CD4-positive, alpha-beta T cell treated with Interleukin-15 for 1 hour (primary cell): Measurements from ENCODE around the gene TSPAN11.

Experiments used
- DNase-seq: peaks from one replicate; pipeline ENCODE4 v3.0.0-alpha.2; 2020

TSPAN11 gene

GRCh38 chr12:30982413-30982812, 55.9 kb downstream of the TSPAN11 start:
- DNase-seq, result no peak

- DNase-seq, result no peak
Measured at GRCh38 chr12:30985814-30986452, 59.4 kb downstream of the TSPAN11 start.

GRCh38 chr12:30988086-30988485, 61.5 kb downstream of the TSPAN11 start:
- no peak for DNase-seq

GRCh38 chr12:30988646-30989286, 62.2 kb downstream of the TSPAN11 start:
- no peak for DNase-seq

GRCh38 chr12:30989754-30990153, 63.2 kb downstream of the TSPAN11 start:
- DNase-seq, result no peak

GRCh38 chr12:30990316-30990715, 63.8 kb downstream of the TSPAN11 start:
- DNase-seq, result no peak

GRCh38 chr12:30990776-30991175, 64.2 kb downstream of the TSPAN11 start:
- DNase-seq, result no peak

GRCh38 chr12:30991466-30991865, 64.9 kb downstream of the TSPAN11 start:
- no peak for DNase-seq

- DNase-seq, result no peak
Measured at GRCh38 chr12:30992381-30992780, 65.8 kb downstream of the TSPAN11 start.

- no peak for DNase-seq
Measured at GRCh38 chr12:30993766-30994165, 67.2 kb downstream of the TSPAN11 start.

GRCh38 chr12:30994274-30994673, 67.7 kb downstream of the TSPAN11 start:
- DNase-seq, result no peak

GRCh38 chr12:30996255-30996654, 69.7 kb downstream of the TSPAN11 start:
- DNase-seq, result no peak

- DNase-seq, result no peak
Measured at GRCh38 chr12:30996752-30997151, 70.2 kb downstream of the TSPAN11 start.

- no peak for DNase-seq
Measured at GRCh38 chr12:30997685-30998440, 71.3 kb downstream of the TSPAN11 start.

- no peak for DNase-seq
Measured at GRCh38 chr12:30999011-30999410, 72.5 kb downstream of the TSPAN11 start.

- no peak for DNase-seq
Measured at GRCh38 chr12:30999723-31000122, 73.2 kb downstream of the TSPAN11 start.

- no peak for DNase-seq
Measured at GRCh38 chr12:31000751-31001150, 74.2 kb downstream of the TSPAN11 start.

- DNase-seq, result peak; percentile 2
Measured at GRCh38 chr12:31001581-31002360, 75.2 kb downstream of the TSPAN11 start.

GRCh38 chr12:31002361-31002725, 75.8 kb downstream of the TSPAN11 start:
- peak; percentile 10 for DNase-seq

- DNase-seq, result peak; percentile 11
Measured at GRCh38 chr12:31002999-31003398, 76.5 kb downstream of the TSPAN11 start.

GRCh38 chr12:31003861-31004640, 77.5 kb downstream of the TSPAN11 start:
- peak; percentile 14 for DNase-seq

GRCh38 chr12:31004666-31005065, 78.1 kb downstream of the TSPAN11 start:
- peak; percentile 10 for DNase-seq
